SK-N-MC (cell line): ENCODE measurements around the gene HPSE.

Experiments
- EZH2 ChIP-seq: fragments of 200-600 bp; sonication (generic); IDR thresholded peaks from one replicate; pipeline ENCODE4 v1.6.1; 2017; ENCODE audit warnings: antibody characterized with exemption
- FOXP2 ChIP-seq: optimal IDR thresholded peaks from 2 replicates; pipeline ENCODE3; 2011; ENCODE audit warnings: mild to moderate bottlenecking, moderate library complexity; ENCODE audit not compliant: insufficient read depth; ENCODE audit errors: extremely low read length, control extremely low read depth
- POLR2AphosphoS5 ChIP-seq: IDR thresholded peaks from 2 replicates; pipeline ENCODE4 v1.6.1; 2012; ENCODE audit warnings: mild to moderate bottlenecking, low read depth, low read length, borderline replicate concordance

DNA sequence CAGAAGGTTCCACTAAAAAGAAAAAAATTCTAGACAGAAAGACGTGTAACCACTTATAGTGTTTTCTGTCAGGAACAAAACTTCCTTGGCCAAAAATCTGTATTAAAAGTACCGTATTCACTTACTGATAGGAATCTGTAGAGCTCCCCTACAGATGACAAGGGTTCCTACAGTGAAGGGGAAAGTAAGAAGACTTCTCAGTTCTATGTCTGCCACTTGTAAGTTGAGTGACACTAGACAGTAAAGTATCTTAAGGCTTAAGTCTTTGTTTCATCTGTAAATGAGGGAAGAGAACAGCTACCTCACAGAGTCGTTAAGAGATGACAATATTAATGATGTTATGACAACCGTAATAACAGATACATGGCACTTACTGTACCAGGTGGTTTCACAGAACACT is 53.3 kb downstream of the HPSE start:
- TF ChIP-seq POLR2AphosphoS5 (no peak), EZH2 (no peak), FOXP2 (no peak)
